NB4 (cell line): Measurements from ENCODE around the gene B3GNT9.

Experiments
- MYC ChIP-seq: IDR thresholded peaks from 2 replicates; pipeline ENCODE4 v1.6.1; 2011; ENCODE audit warnings: low read depth, low read length
- POLR2A ChIP-seq: IDR thresholded peaks from 2 replicates; pipeline ENCODE4 v1.6.1; 2011; ENCODE audit warnings: mild to moderate bottlenecking; ENCODE audit not compliant: insufficient read length; ENCODE audit errors: extremely low read depth
- TF ChIP-seq, protein P1 (sequence below): IDR thresholded peaks from one replicate; pipeline ENCODE4 v1.5.1; 2012; ENCODE audit warnings: low read depth, low read length
- TF ChIP-seq, protein P2 (sequence below): IDR thresholded peaks from 2 replicates; pipeline ENCODE4 v1.6.1; 2011; ENCODE audit warnings: low read depth, low read length

DNA sequence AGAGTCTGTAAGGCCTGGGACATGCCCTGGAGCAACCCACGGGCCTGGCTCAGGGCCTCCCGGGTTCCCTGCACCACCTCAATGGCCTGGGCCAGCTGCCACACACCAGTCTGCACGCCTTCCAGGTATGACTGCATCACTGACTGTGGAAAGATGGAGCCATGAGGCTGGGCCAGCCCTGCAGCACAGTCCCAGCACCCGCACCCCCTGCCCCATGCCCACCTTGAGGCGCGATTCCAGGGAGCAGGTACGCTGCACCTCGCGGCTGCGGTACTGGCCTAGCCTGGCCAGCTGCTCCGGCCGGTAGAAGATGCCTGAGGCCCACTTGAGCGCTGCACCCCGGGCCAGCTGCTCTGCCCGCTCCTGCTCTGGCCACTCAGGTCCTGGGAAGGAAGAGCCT lies 38.0 kb upstream of the B3GNT9 start:
- TF ChIP-seq, protein P1, sequence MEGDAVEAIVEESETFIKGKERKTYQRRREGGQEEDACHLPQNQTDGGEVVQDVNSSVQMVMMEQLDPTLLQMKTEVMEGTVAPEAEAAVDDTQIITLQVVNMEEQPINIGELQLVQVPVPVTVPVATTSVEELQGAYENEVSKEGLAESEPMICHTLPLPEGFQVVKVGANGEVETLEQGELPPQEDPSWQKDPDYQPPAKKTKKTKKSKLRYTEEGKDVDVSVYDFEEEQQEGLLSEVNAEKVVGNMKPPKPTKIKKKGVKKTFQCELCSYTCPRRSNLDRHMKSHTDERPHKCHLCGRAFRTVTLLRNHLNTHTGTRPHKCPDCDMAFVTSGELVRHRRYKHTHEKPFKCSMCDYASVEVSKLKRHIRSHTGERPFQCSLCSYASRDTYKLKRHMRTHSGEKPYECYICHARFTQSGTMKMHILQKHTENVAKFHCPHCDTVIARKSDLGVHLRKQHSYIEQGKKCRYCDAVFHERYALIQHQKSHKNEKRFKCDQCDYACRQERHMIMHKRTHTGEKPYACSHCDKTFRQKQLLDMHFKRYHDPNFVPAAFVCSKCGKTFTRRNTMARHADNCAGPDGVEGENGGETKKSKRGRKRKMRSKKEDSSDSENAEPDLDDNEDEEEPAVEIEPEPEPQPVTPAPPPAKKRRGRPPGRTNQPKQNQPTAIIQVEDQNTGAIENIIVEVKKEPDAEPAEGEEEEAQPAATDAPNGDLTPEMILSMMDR, result no peak
- TF ChIP-seq, protein P2, sequence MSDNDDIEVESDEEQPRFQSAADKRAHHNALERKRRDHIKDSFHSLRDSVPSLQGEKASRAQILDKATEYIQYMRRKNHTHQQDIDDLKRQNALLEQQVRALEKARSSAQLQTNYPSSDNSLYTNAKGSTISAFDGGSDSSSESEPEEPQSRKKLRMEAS, result no peak
- TF ChIP-seq POLR2A (no peak), MYC (no peak)
